IPS-18c (cell line): ENCODE results near the gene LPP.

Experiments used
- H3K4me3 ChIP-seq: 2 replicates; pipeline ENCODE4 v1.7.0; 2013; ENCODE audit warnings: low read depth, mild to moderate bottlenecking, low read length, moderate library complexity; ENCODE audit not compliant: insufficient read depth
- H3K9me3 ChIP-seq: one replicate; pipeline ENCODE4 v1.6.1; 2013; ENCODE audit warnings: mild to moderate bottlenecking, low read length, moderate library complexity; ENCODE audit not compliant: control insufficient read depth, insufficient read depth

Gene LPP

GRCh38 chr3:188861842-188862744 is 708.1 kb downstream of the LPP start:
- Histone ChIP-seq H3K9me3 (no peaks in the 10 kb centered on the region), H3K4me3 (no peak overlapping the region)

- Histone ChIP-seq H3K4me3 (no peak overlapping the region), H3K9me3 (no peaks in the 10 kb centered on the region)
These were observed 710.0 kb downstream of the LPP start for GRCh38 chr3:188863999-188864406.

GRCh38 chr3:188867691-188868265 is 713.8 kb downstream of the LPP start:
- Histone ChIP-seq H3K9me3 (no peaks in the 10 kb centered on the region), H3K4me3 (no peak overlapping the region)

GRCh38 chr3:188868803-188869202 is 714.8 kb downstream of the LPP start:
- Histone ChIP-seq H3K9me3 (no peaks in the 10 kb centered on the region), H3K4me3 (no peak overlapping the region)

GRCh38 chr3:188869628-188870027 is 715.7 kb downstream of the LPP start:
- no peaks in the 10 kb centered on the region for H3K9me3 ChIP-seq
- H3K4me3 ChIP-seq, result no peak overlapping the region

- H3K9me3 ChIP-seq, result no peaks in the 10 kb centered on the region
- no peak overlapping the region for H3K4me3 ChIP-seq
These were observed 716.5 kb downstream of the LPP start for GRCh38 chr3:188870431-188870830.

GRCh38 chr3:188874576-188874975 is 720.6 kb downstream of the LPP start:
- no peak overlapping the region for H3K4me3 ChIP-seq
- H3K9me3 ChIP-seq, result no peaks in the 10 kb centered on the region

- H3K9me3 ChIP-seq, result no peaks in the 10 kb centered on the region
- no peak overlapping the region for H3K4me3 ChIP-seq
These were observed 721.5 kb downstream of the LPP start for GRCh38 chr3:188875413-188875812.

GRCh38 chr3:188876370-188876769 is 722.4 kb downstream of the LPP start:
- Histone ChIP-seq H3K4me3 (no peak overlapping the region), H3K9me3 (no peaks in the 10 kb centered on the region)

GRCh38 chr3:188877381-188877780 is 723.4 kb downstream of the LPP start:
- Histone ChIP-seq H3K4me3 (no peak overlapping the region), H3K9me3 (no peaks in the 10 kb centered on the region)

GRCh38 chr3:188878076-188878475 is 724.1 kb downstream of the LPP start:
- no peak overlapping the region for H3K4me3 ChIP-seq

GRCh38 chr3:188881954-188882641 is 728.1 kb downstream of the LPP start:
- Histone ChIP-seq H3K4me3 (no peak overlapping the region), H3K9me3 (no peaks in the 10 kb centered on the region)

More at GRCh38 chr3:188878076-188878475, 724.1 kb downstream of the LPP start:
- no peaks in the 10 kb centered on the region for H3K9me3 ChIP-seq

GRCh38 chr3:188884299-188885043 is 730.5 kb downstream of the LPP start:
- no peak overlapping the region for H3K4me3 ChIP-seq
- H3K9me3 ChIP-seq, result no peaks in the 10 kb centered on the region

GRCh38 chr3:188888321-188889053 is 734.5 kb downstream of the LPP start:
- Histone ChIP-seq H3K9me3 (no peaks in the 10 kb centered on the region), H3K4me3 (no peak overlapping the region)

GRCh38 chr3:188889054-188889491 is 735.1 kb downstream of the LPP start:
- Histone ChIP-seq H3K9me3 (no peaks in the 10 kb centered on the region), H3K4me3 (no peak overlapping the region)

GRCh38 chr3:188890572-188891270 is 736.8 kb downstream of the LPP start:
- H3K9me3 ChIP-seq, result no peaks in the 10 kb centered on the region
- no peak overlapping the region for H3K4me3 ChIP-seq
